NCI-H748 treated with DMSO at 0.1 percent for 48 hours (cell line): ENCODE measurements around the gene ACADM.
A peak's percentile ranks its signal among the peaks of the same experiment; 100 is the strongest.
"Not testable (repeated sequence)": the region's sequence is repeated elsewhere in the genome, so short reads cannot be mapped to it uniquely, and the experiment has no call there.

Source experiments
- DNase-seq: peaks from one replicate; lab custom pipeline; 2025; lab: John Stamatoyannopoulos, UW

Gene ACADM

DNA sequence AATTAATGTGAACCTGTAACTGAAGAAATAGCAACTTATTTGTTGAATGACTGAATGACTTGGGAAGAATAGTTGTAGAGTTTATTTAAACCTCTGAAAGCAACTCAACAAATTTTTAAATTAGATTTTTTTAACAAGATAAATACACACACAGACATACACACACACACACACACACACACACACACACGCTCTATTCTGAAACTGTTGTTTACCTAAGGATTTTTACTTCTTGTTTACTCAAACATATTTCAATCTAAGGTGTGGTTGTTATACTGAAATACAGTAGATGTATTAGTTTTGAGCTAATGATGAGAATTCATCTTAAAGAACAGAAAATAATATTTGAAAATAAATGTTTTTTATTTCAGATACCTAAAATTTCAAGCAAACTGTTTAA lies 11.5 kb downstream of the ACADM start:
- DNase-seq: no peak

DNA sequence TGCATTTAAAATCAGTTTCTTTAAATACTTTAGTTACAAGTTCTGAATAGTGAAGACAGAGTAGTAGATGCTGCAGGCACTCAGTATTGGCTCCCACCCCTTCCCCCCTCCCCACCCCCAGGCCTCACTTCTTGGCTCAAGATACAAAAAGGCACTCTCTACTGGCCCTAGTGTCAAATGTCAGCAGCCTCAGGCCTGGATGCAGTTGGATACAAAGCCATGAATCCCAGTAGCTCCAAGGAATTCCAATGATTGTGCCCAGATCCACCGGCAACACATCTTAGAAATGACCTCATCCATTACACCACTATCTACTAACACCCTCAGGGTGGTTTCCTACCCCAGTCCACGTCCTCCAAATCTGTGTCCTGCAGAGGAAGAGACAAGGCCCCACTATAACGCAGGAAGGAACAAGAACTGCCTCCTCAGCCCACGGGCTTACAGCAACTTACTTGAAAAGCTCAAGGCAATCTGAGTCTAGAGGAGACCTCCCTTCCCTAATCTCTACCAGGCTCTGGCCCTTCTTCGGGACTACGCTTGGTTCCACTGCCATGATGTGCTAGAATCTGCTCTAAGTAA lies 17.6 kb downstream of the ACADM start:
- no peak for DNase-seq

DNA sequence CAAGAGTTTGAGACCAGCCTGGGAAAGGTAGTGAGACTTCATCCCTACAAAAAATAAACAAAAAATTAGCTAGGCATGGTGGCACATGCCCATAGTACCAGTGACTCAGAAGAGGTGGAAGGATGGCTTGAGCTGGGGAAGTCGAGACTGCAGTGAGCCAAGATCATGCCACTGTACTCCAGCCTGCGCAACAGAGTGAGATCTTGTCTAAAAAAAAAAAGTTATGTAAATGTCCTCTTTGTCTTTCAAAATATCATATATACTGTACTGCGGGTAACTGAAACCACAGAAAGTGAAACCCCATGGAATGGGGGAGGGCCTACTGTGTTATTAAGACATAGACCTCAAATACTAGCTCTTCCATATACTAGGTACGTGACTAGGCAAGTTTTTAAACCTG lies 20.8 kb downstream of the ACADM start:
- DNase-seq: no peak

DNA sequence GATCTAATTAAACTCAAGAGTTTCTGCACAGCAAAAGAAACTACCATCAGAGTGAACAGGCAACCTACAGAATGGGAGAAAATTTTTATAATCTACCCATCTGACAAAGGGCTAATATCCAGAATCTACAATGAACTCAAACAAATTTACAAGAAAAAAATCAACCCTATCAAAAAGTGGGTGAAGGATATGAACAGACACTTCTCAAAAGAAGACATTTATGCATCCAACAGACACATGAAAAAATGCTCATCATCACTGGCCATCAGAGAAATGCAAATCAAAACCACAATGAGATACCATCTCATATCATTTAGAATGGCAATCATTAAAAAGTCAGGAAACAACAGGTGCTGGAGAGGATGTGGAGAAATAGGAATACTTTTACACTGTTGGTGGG lies 32.7 kb downstream of the ACADM start:
- DNase-seq: not testable (repeated sequence)

- DNase-seq: not testable (repeated sequence)
Observed at GRCh38 chr1:75758543-75758942, 34.0 kb downstream of the ACADM start.

DNA sequence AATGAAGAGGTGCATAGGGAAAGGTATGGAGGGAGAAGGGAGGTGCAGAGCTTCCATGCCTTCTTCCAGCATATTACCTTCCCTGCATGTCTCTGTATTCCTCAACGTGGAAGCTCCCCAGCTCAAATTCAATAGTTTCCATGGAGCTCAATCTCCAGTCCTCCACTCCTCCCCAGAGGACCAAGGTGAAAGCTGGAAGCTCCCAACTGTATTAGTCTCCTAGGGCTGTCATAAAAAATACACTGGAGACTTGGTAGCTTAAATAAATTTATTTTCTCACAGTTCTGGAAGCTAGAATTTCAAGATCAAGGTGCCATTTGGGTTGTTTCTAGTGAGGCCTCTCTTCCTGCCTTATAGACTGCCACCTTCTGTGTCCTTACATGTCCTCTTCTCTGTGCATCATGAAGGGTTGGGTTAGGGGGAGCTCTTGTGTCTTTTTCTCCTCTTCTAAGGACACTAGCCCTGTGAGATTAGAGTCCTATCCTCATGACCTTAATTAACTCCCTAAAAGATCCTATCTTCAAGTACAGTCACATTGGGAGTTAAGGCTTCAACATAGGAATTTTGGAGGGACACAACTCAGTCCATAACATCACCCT lies 39.6 kb downstream of the ACADM start:
- DNase-seq: no peak

- DNase-seq: no peak
Observed at GRCh38 chr1:75765697-75766355, 41.3 kb downstream of the ACADM start.

- DNase-seq: no peak
Observed at GRCh38 chr1:75768016-75768415, 43.5 kb downstream of the ACADM start.

DNA sequence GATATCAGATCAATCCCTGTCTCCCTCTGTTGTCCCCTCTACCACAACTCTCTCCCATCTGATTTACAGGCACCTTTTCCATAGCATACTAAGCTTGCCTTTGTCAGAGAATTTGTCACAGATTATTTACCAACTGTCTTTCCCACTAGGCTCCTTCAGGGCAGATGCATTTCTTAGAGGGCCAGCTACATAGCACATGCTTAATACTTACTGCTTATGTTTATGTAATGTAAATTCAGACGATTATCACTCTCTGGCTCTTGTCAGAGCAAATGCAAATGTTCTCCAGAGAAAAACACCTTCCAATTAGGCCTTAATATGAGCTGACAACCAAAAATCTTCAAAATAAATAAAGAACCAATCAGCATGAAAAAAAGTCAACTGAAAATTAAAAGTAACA lies 46.3 kb downstream of the ACADM start:
- no peak for DNase-seq

- no peak for DNase-seq
Observed at GRCh38 chr1:75771978-75772377, 47.5 kb downstream of the ACADM start.

DNA sequence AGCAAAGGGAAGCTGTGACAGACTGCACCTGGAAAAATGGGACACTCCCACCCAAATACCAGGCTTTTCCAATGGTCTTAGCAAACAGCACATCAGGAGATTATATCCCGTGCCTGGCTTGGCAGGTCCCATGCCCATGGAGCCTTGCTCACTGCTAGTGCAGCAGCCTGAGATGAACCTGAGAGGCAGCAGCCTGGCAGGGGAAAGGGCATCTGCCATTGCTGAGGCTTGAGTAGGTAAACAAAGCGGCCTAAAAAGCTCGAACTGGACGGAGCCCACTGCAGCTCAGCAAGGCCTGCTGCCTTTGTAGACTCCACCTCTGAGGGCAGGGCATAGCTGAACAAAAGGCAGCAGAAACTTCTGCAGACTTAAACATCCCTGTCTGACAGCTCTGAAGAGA lies 53.3 kb downstream of the ACADM start:
- DNase-seq: not testable (repeated sequence)

GRCh38 chr1:75778694-75779093 lies 54.2 kb downstream of the ACADM start:
- not testable (repeated sequence) for DNase-seq

DNA sequence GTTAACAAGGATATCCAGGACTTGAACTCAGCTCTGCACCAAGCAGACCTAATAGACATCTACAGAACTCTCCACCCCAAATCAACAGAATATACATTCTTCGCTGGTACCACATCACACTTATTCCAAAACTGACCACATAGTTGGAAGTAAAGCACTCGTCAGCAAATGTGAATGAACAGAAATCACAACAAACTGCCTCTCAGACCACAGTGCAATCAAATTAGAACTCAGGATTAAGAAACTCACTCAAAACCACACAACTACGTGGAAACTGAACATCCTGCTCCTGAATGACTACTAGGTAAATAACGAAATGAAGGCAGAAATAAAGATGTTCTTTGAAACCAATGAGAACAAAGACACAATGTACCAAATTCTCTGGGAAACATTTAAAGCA lies 55.7 kb downstream of the ACADM start:
- not testable (repeated sequence) for DNase-seq

DNA sequence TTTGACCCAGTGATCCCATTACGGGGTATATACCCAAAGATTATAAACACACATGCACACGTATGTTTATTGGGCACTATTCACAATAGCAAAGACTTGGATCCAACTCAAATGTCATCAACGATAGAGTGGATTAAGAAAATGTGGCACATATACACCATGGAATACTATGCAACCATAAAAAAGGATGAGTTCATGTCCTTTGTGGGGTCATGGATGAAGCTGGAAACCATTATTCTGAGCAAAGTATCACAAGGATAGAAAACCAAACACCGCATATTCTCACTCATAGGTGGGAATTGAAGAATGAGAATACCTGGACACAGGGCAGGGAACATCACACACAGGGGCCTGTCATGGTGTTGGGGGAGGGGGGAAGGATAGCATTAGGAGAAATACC lies 59.4 kb downstream of the ACADM start:
- not testable (repeated sequence) for DNase-seq

GRCh38 chr1:75785320-75785982 lies 60.9 kb downstream of the ACADM start:
- no peak for DNase-seq

- peak; percentile 93 for DNase-seq
Observed at GRCh38 chr1:75785983-75786853, 61.7 kb downstream of the ACADM start, which contains the start of gene RABGGTB. Gene RABGGTB (plus strand): TSS chr1:75786256. CDS start chr1:75786272, 16 bp downstream.

GRCh38 chr1:75786901-75787493 lies 62.5 kb downstream of the ACADM start:
- no peak for DNase-seq

- DNase-seq: no peak
Observed at GRCh38 chr1:75787524-75787923, 63.0 kb downstream of the ACADM start.

GRCh38 chr1:75789988-75790387 lies 65.5 kb downstream of the ACADM start:
- DNase-seq: no peak

DNA sequence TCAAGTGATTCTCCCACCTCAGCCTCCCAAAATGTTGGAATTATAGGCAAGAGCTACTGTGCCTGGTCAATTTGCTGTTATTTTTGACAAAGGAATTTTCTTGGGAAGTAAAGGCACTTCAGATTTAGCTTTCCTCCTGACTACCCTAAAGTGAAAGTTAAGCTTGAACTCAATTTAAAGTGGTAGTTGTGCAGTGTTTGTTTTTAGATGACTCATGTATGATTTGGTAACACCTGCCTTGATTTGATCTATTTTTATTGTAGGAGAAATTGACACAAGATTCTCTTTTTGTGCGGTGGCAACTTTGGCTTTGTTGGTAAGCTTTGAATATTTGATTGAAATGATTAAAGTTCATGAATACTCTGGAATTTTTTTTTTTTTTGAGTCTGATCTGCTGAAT lies 66.5 kb downstream of the ACADM start:
- no peak for DNase-seq

- DNase-seq: no peak
Observed at GRCh38 chr1:75792091-75792490, 67.6 kb downstream of the ACADM start.

DNA sequence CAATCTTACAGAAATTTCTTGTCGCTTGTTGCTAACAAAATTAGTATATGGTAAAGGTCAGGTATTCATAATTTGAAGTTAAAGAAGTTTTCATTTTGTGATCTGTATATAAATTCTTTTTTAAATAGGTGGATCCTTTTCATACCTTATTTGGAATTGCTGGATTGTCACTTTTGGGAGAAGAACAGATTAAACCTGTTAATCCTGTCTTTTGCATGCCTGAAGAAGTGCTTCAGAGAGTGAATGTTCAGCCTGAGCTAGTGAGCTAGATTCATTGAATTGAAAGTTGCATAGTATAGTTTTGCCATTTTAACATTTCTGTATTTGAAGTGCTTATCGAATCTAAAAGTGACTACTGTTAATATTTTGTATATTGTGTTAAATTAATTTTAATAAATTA lies 69.9 kb downstream of the ACADM start:
- DNase-seq: no peak
